ENCODE measurements around the gene C4orf54.

GRCh38 chr4:99645638-99646037 lies 12.0 kb downstream of the C4orf54 start:
- no peak for TF ChIP-seq CTCF (IDR thresholded peaks at IDR 0.05)
- no peak for TF ChIP-seq POLR2A (IDR thresholded peaks at IDR 0.05)

All from uterus (tissue), 2 donors.